Neural crest cell (in vitro differentiated cells): Measurements from ENCODE around the gene UBE2V1. TPM values are rescaled to one million over a fixed set of nuclear protein-coding genes. Genes with fewer than 3 reads are reported as not detected.
A peak's percentile ranks its signal among the peaks of the same experiment; 100 is the strongest.
"Not testable (repeated sequence)": the region's sequence is repeated elsewhere in the genome, so short reads cannot be mapped to it uniquely, and the experiment has no call there.

Experiments
- DNase-seq: peaks from one replicate; pipeline ENCODE4 v3.0.0; 2021; ENCODE audit warnings: low read depth, mixed read lengths, low spot score
- H3K27ac Mint-ChIP-seq: one replicate; pipeline ENCODE4 v1.8.0; 2021; ENCODE audit warnings: mild to moderate bottlenecking, mixed read lengths; ENCODE audit not compliant: unreplicated experiment
- H3K27me3 Mint-ChIP-seq: 2 replicates; pipeline ENCODE4 v1.8.0; 2021; ENCODE audit warnings: low read depth, mild to moderate bottlenecking, mixed read lengths
- H3K36me3 Mint-ChIP-seq: 2 replicates; pipeline ENCODE4 v1.8.0; 2021; ENCODE audit warnings: low read depth, mild to moderate bottlenecking, mixed read lengths
- H3K4me1 Mint-ChIP-seq: 2 replicates; pipeline ENCODE4 v1.8.0; 2021; ENCODE audit warnings: mixed read lengths
- H3K4me3 Mint-ChIP-seq: one replicate; pipeline ENCODE4 v1.8.0; 2021; ENCODE audit warnings: mild to moderate bottlenecking, mixed read lengths
- H3K9me3 Mint-ChIP-seq: 2 replicates; pipeline ENCODE4 v1.8.0; 2021; ENCODE audit warnings: mixed read lengths
- total RNA-seq: library from RNA; stranded (reverse); gene quantifications from 2 replicates; pipeline ENCODE4 v1.2.1, GENCODE V29; 2021
- TF ChIP-seq, protein P1 (sequence below): fragments of 200-600 bp; sonication (generic); conservative IDR thresholded peaks from 2 replicates; pipeline ENCODE4 v1.5.0; 2021; ENCODE audit warnings: antibody characterized with exemption, mild to moderate bottlenecking

UBE2V1 gene
- total RNA-seq, 1 donor from 2014 or later = 147 TPM

DNA sequence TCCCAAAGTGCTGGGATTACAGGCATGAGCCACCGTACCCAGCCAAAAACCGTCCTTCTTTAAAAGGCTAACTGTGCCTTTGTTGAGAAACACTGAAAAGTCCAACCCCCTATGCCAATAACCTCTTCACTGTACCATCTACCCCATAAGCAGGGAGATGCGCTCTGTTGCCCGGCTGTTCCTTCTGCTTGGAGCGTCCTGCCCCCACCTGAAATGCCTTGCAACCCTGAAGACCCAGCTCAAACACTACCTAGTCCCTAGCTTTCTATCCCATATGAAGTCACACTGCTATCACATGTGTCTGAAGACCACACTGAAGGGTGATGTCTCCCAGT, 27.8 kb downstream of the UBE2V1 start:
- Mint-ChIP-seq H3K4me1 (peaks cover 24% of the 10 kb centered on the region), H3K27ac (peak overlapping the region; percentile 30), H3K27me3 (no peaks in the 10 kb centered on the region), H3K36me3 (peaks cover 5% of the 10 kb centered on the region), H3K9me3 (no peaks in the 10 kb centered on the region), H3K4me3 (peak overlapping the region; percentile 25)
- TF ChIP-seq, protein P1, sequence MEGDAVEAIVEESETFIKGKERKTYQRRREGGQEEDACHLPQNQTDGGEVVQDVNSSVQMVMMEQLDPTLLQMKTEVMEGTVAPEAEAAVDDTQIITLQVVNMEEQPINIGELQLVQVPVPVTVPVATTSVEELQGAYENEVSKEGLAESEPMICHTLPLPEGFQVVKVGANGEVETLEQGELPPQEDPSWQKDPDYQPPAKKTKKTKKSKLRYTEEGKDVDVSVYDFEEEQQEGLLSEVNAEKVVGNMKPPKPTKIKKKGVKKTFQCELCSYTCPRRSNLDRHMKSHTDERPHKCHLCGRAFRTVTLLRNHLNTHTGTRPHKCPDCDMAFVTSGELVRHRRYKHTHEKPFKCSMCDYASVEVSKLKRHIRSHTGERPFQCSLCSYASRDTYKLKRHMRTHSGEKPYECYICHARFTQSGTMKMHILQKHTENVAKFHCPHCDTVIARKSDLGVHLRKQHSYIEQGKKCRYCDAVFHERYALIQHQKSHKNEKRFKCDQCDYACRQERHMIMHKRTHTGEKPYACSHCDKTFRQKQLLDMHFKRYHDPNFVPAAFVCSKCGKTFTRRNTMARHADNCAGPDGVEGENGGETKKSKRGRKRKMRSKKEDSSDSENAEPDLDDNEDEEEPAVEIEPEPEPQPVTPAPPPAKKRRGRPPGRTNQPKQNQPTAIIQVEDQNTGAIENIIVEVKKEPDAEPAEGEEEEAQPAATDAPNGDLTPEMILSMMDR = no peak
- no peak for DNase-seq

DNA sequence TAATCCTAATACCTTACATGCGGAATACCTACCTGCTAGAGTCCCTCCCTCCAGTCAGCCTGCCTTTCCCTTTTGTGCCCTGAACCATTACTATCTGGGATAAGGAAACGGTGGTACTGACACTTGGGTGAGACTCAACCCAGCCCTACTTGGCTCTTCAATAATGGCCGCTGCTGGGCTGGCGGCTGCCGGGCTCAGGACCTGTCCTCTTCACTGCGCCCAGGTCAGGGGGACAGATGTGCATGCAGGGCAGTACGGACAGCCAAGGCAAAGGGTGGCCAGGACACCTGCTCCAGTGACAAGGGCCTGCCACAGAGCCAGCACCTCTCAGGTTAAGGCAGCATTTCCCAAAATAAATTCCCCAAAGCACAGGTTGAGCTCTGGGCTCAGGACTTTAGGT, 29.9 kb downstream of the UBE2V1 start:
- TF ChIP-seq, protein P1 = no peak
- no peak for DNase-seq
- Mint-ChIP-seq H3K9me3 (no peaks in the 10 kb centered on the region), H3K36me3 (peaks cover 5% of the 10 kb centered on the region), H3K27me3 (no peaks in the 10 kb centered on the region), H3K4me3 (no peak overlapping the region), H3K4me1 (peaks cover 16% of the 10 kb centered on the region), H3K27ac (no peak overlapping the region)

DNA sequence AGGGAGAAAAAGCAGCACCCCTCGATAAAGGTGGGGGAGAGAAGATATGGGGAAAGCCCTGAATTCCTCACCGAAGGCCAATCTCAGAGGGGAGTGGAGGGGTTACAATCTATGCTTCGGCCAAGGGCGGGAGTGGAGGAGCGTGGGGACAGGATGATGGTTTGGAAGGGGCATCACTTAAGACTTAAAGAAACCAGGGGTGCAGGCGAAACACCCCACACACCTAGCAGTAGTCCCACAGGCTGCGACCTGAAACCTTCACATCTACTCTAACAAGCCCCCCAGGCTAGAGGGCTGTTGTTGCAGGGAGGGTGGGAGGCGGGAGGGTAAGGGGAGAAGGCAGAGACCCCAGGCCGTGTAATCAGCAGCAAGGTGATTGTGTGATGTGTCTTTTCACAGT, 30.9 kb downstream of the UBE2V1 start:
- DNase-seq, H3K27me3 Mint-ChIP-seq, H3K4me3 Mint-ChIP-seq, H3K9me3 Mint-ChIP-seq, H3K36me3 Mint-ChIP-seq: not testable (repeated sequence)
- Mint-ChIP-seq H3K27ac (peak overlapping the region; percentile 81), H3K4me1 (peaks cover 16% of the 10 kb centered on the region)

DNA sequence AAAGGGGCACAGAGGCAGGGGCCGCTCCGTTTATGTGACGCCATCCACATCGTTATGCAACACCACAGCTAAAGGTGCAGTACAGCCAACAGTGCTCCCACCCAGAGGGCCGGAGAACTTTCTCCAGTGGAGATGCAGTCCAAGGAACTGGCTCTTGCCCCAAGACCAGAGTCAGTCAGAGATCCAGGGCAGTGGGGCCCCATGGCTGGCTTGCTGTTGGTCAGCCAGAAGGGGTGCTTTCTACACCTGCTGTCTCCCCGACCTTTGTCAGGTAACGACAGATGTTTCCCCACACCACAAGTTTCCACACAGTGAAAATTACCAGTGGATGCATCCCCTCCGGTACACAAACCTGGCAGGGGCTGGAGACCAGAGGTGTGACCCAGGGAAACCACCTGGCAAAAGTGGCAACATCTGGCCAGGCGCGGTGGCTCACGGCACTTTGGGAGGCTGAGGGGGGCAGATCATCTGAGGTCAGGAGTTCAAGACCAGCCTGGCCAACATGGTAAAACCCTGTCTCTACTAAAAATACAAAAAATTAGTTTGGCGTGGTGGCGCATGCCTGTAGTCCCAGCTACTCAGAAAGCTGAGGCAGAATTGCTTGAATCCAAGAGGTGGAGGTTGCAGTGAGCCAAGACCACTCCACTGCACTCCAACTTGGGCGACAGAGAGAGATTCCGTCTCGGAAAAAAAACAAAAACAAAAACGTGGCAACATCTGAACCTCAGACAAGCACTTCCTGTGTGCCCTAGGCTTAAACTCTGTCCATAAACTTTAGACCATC, 34.9 kb downstream of the UBE2V1 start:
- Mint-ChIP-seq H3K4me3 (no peak overlapping the region), H3K9me3 (no peaks in the 10 kb centered on the region), H3K4me1 (peaks cover 12% of the 10 kb centered on the region), H3K27me3 (no peaks in the 10 kb centered on the region), H3K27ac (no peak overlapping the region), H3K36me3 (peaks cover 5% of the 10 kb centered on the region)
- no peak for DNase-seq
- TF ChIP-seq, protein P1 = no peak

DNA sequence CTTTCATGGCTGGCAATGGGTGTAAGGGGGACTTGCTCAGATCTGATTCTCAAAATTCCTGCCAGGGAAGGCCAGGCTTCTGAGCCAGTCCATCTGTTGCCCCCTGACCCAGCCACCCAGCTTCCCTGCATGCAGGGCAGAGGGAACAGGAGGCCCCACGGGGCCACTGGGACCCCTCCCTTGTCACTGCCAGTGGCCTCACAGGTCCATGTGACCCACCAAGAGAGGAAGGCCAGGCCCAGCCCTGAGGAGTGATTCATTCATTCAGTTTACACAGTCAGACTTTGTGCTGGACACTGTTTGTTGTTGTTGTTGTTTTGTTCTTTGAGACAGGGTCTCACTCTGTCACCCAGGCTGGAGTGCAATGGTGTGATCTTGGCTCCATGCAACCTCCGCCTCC, 39.5 kb downstream of the UBE2V1 start:
- Mint-ChIP-seq H3K27ac (no peak overlapping the region), H3K36me3 (no peaks in the 10 kb centered on the region), H3K27me3 (no peaks in the 10 kb centered on the region), H3K4me3 (no peak overlapping the region), H3K4me1 (peaks cover 23% of the 10 kb centered on the region), H3K9me3 (no peaks in the 10 kb centered on the region)
- TF ChIP-seq, protein P1 = no peak
- DNase-seq = no peak

DNA sequence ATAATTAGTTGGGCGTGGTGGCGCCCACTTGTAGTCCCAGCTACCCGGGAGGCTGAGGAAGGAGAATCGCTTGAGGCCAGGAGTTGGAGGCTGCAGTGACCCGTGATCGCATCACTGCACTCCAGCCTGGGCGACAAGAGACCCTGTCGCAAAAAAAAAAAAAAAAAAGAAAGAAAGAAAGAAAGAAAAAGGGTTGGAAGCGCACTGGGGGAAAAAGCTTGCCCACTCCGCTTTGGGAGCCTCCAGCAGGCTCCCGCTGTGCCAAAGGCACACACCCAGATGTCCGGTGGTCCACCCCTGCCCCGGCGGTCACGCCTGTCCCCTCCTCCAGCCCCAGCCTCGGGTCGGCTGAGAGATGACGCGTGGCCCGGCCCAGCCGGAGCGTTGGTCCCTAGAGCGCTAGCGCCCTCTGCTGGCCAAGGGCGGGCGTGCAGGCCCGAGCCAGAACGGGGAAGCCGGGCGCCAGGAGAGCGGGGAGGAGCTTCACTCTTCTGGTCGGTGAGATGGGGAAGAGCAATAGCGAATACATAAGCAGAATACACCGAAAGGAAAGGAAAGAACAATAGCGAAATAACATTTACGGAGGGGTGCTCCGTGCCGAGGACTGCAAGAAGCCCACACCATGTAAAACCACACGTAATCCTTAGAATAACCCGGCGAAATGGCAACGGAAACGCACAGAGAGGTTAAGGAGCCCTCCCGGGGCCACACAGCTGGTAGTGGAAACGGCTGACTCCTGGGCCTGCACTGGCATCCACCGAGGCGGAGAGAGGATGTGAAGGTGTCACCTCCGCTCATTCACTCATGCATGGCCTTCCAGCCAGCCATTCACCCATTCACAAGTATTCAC, 41.7 kb downstream of the UBE2V1 start:
- Mint-ChIP-seq H3K9me3 (no peaks in the 10 kb centered on the region), H3K4me3 (peak overlapping the region; percentile 38), H3K27me3 (no peaks in the 10 kb centered on the region), H3K4me1 (peaks cover 34% of the 10 kb centered on the region), H3K36me3 (no peaks in the 10 kb centered on the region), H3K27ac (no peak overlapping the region)
- TF ChIP-seq, protein P1 = peak; percentile 100
- peak; percentile 100 for DNase-seq
